GM19238 (cell line): ENCODE measurements around the gene SLC35F3.

Source experiments
- DNase-seq: peaks from one replicate; pipeline ENCODE4 v3.0.0; 2011; ENCODE audit warnings: low spot score; ENCODE audit not compliant: insufficient read length

Gene SLC35F3

GRCh38 chr1:234022302-234022701, 117.8 kb downstream of the SLC35F3 start:
- no peak for DNase-seq

- no peak for DNase-seq
Observed at GRCh38 chr1:234039603-234040002, 135.1 kb downstream of the SLC35F3 start.

GRCh38 chr1:234040446-234041317, 136.2 kb downstream of the SLC35F3 start:
- DNase-seq, result no peak

- no peak for DNase-seq
Observed at GRCh38 chr1:234044079-234044478, 139.6 kb downstream of the SLC35F3 start.

GRCh38 chr1:234047123-234047522, 142.6 kb downstream of the SLC35F3 start:
- no peak for DNase-seq

- DNase-seq, result no peak
Observed at GRCh38 chr1:234062166-234062565, 157.7 kb downstream of the SLC35F3 start.

GRCh38 chr1:234065794-234066447, 161.4 kb downstream of the SLC35F3 start:
- peak; percentile 33 for DNase-seq

- no peak for DNase-seq
Observed at GRCh38 chr1:234067581-234068337, 163.3 kb downstream of the SLC35F3 start.

- no peak for DNase-seq
Observed at GRCh38 chr1:234069760-234070159, 165.3 kb downstream of the SLC35F3 start.

- DNase-seq, result no peak
Observed at GRCh38 chr1:234072793-234073192, 168.3 kb downstream of the SLC35F3 start.

- DNase-seq, result no peak
Observed at GRCh38 chr1:234078143-234078542, 173.7 kb downstream of the SLC35F3 start.

- DNase-seq, result no peak
Observed at GRCh38 chr1:234079896-234080295, 175.4 kb downstream of the SLC35F3 start.

GRCh38 chr1:234083460-234083859, 179.0 kb downstream of the SLC35F3 start:
- no peak for DNase-seq

- DNase-seq, result no peak
Observed at GRCh38 chr1:234089396-234089795, 184.9 kb downstream of the SLC35F3 start.

- no peak for DNase-seq
Observed at GRCh38 chr1:234090212-234091064, 186.0 kb downstream of the SLC35F3 start.

- no peak for DNase-seq
Observed at GRCh38 chr1:234091065-234091401, 186.6 kb downstream of the SLC35F3 start.

GRCh38 chr1:234091876-234092275, 187.4 kb downstream of the SLC35F3 start:
- no peak for DNase-seq

GRCh38 chr1:234093107-234093506, 188.6 kb downstream of the SLC35F3 start:
- no peak for DNase-seq

GRCh38 chr1:234093741-234094140, 189.3 kb downstream of the SLC35F3 start:
- DNase-seq, result no peak

- no peak for DNase-seq
Observed at GRCh38 chr1:234094172-234094571, 189.7 kb downstream of the SLC35F3 start.

GRCh38 chr1:234096161-234096770, 191.8 kb downstream of the SLC35F3 start:
- DNase-seq, result no peak
